NCI-H1930 (cell line): Measurements from ENCODE around the gene GALNT10.

Experiments
- DNase-seq, 2 experiments: peaks; one replicate each; lab custom pipeline; 2025; lab: John Stamatoyannopoulos, UW

GALNT10 gene

GRCh38 chr5:154324033-154324432 is 133.5 kb downstream of the GALNT10 start:
- DNase-seq = no peak

- no peak for DNase-seq
These were observed 135.0 kb downstream of the GALNT10 start for GRCh38 chr5:154325566-154325965.

- DNase-seq = no peak
These were observed 138.5 kb downstream of the GALNT10 start for GRCh38 chr5:154329062-154329461.

GRCh38 chr5:154329519-154330040 is 139.0 kb downstream of the GALNT10 start:
- DNase-seq = no peak

DNA sequence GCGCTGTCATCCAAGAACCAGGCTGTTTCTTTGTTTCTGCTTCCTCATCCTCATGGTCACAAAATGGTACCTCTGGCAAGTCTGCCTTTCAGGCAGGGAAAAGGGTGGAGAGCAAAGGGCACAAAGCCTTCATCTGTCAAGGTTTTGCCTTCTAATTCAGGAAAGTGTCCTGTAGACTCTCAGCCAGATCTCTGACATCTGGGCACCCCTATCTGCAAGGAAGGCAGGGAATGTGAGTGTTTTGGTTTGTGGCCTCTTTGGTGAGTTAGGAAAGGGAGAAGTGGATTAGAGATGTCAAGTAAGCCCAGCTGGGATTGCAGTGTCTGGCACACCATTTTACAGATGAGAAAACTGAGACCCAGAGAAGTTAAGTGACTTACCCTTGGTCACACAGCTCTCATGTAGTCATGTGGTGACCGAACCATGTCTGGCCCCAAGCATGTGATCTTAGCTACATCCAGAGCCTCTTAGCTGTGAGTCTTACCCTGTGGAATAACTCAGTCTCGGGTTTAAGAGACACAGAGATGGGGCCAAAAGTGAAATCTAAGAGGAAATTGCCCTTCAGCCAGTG is 139.6 kb downstream of the GALNT10 start:
- no peak for DNase-seq

- no peak for DNase-seq
These were observed 140.7 kb downstream of the GALNT10 start for GRCh38 chr5:154331232-154331631.

DNA sequence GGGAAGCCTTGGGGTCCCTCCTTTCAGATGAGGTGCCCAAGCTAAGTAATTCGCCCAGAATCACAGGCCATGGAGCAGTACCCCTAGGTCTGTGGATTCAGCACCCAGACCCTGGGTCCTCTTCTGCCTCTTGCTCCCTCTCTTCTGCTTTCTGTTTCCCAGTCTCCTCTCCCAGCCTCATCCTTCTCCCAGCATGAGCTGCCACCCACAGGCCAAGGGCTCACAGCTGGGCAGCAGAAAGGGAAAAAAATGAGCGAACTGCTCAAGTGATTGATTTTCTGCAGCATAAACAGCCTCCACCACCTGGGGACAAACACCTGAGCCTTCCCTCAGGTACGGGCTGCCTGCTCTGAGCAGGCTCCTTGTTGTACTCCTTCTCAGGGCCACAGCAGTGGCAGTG is 141.4 kb downstream of the GALNT10 start:
- DNase-seq = no peak

DNA sequence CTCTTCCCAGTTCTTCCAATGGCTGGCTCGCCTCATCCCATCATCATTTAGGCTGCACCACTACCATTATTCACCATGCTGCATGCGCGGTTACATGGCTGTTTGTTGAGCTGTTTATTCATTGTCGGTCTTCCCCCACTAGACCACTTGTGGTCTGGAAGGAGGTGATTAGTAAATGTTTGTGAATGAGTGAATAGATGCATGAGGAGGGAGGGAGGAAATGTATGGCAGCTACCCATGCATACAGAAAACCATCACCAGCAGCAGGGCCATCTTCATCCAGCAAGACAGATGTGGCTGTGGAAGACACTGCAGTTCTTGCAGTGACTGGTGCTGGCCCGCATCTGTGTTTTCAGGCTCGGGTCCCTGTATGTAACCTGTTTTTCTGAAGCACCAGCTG is 141.9 kb downstream of the GALNT10 start:
- no peak for DNase-seq

- no peak for DNase-seq
These were observed 142.5 kb downstream of the GALNT10 start for GRCh38 chr5:154333016-154333415.

GRCh38 chr5:154334406-154335064 is 144.0 kb downstream of the GALNT10 start:
- DNase-seq = no peak

GRCh38 chr5:154335065-154335448 is 144.5 kb downstream of the GALNT10 start:
- DNase-seq = no peak

DNA sequence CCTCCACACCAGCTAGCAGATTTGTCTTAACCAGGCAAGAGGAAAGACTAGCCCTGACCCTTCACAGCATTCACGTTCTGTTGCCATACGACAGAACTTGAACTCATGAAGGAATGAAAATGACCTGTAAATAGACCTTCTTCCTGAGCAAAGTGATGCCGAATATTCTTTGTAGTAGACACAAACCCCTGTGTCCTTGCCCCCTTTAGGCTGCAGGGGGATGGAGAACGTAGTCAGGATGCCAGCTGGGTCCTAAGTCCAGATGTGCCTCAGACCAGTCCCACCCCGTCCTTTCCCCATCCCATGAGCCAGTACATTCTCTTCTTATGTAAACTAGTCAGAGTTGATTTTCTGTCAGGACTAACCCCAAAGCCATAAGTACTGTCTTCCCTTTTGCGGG is 151.1 kb downstream of the GALNT10 start:
- DNase-seq = no peak

- no peak for DNase-seq
These were observed 151.7 kb downstream of the GALNT10 start for GRCh38 chr5:154342211-154342610.

- no peak for DNase-seq
These were observed 152.4 kb downstream of the GALNT10 start for GRCh38 chr5:154342963-154343362.

DNA sequence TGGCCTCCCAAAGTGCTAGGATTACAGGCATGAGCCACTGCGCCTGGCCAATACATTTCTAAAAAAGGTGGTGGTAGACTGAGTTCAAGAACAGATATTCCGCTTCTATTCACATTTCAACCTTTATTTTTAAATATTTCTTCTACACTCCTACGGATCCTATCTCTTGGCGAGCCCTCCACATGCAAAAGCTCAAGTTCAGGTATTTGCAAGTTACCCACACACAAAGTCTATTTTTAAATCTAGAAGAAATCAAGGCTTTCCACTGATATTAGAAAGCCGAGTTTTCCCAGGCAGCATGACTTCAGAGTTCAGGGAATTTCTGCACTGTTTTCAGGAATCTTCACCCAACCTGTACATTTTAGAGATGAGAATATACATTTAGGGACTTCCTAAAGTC is 153.9 kb downstream of the GALNT10 start:
- DNase-seq = no peak

DNA sequence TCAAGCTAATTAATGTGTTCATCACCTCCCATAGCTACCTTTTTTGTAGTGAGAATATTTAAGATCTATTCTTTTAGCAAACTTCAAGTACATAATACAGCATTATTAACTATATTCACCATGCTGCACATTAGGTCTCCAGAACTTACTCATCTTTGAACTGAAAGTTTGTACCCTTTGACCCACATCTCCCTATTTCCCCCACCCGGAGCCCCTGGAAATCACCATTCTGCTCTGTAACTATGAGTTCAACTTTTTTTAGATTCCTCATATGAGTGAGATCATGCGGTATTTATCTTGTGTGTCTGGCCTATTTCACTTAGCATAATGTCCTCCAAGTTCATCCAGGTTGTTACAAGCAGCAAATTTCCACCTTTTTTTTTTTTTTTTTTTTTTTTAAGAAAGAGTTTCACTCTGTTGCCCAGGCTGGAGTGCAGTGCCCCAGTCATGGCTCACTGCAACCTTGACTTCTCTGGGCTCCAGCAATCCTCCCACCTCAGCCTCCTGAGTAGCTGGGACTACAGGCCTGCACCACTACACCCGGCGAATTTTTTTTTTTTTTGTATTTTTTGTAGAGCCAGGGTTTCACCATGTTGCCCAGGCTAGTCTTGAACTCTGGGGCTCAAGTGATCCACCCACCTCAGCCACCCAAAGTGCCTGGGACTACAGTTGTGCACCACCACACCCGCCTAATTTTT is 154.9 kb downstream of the GALNT10 start:
- DNase-seq = no peak

GRCh38 chr5:154346427-154346826 is 155.9 kb downstream of the GALNT10 start:
- DNase-seq = no peak

GRCh38 chr5:154349626-154350264 is 159.2 kb downstream of the GALNT10 start:
- DNase-seq = no peak

- DNase-seq = no peak
These were observed 160.6 kb downstream of the GALNT10 start for GRCh38 chr5:154351141-154351540.

DNA sequence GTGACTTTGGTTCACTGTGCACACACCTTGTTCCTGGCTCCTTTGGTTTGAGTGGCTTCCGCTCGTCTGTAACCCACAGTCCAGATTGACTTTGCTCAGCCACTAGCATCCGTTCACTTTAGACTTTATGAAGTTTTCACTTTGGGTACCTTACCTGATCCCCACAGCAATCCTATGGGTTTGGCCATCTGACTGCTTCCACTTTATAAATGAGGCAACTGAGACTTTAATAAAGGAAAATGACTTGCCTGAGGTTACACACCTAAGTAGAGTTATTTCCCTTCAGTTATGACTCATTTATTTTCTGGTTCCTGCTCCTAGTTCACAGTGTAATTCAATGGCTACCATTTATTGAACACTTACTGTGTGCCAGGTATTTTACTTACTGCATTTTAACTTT is 161.0 kb downstream of the GALNT10 start:
- no peak for DNase-seq

- DNase-seq = no peak
These were observed 162.5 kb downstream of the GALNT10 start for GRCh38 chr5:154352960-154353548.

DNA sequence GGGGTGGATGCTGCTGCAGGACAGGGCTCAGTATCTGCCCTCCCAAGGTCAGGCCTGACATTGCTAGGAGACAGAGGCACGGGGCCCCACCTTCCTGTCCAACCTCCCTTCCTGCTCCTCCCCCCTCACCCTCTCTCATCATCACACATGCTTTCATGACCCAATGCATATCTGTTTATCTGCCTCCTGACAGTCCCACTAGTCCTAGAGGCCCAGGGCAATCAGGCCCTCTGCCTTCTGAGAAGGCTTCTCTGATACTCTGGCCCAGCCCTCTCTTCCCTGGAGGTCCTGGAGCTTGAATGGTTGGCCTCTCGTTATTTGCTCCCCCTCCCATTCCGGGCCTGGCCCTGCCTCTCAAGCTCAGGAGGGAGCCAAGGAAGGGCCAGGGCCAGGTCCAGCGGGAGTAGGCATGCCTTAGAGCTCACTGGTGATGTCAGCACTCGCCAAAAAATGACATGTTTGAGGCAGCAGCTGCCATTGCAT is 164.6 kb downstream of the GALNT10 start:
- DNase-seq = no peak
